Activated naive CD4-positive, alpha-beta T cell treated with anti-CD3 and anti-CD28 coated beads for 36 hours (primary cell): ENCODE data around the gene ACD. TPM values are rescaled to one million over a fixed set of nuclear protein-coding genes. Genes with fewer than 3 reads are reported as not detected.

Experiments used
- CTCF ChIA-PET: fragments of 350-600 bp; sonication (Branson Sonifier 250); formaldehyde crosslinking; loops from one replicate; lab custom pipeline; 2021; ENCODE audit warnings: antibody characterized with exemption; lab: Charles Lee
- DNase-seq: peaks from one replicate; pipeline ENCODE4 v3.0.0-alpha.2; 2020
- H3K27ac Mint-ChIP-seq: one replicate; pipeline ENCODE4 v1.8.0; 2021; ENCODE audit warnings: mild to moderate bottlenecking, mixed read lengths
- H3K27me3 Mint-ChIP-seq: one replicate; pipeline ENCODE4 v1.8.0; 2021; ENCODE audit warnings: low read depth, mixed read lengths
- H3K36me3 Mint-ChIP-seq: one replicate; pipeline ENCODE4 v1.8.0; 2021; ENCODE audit warnings: low read depth, mixed read lengths
- H3K4me1 Mint-ChIP-seq: one replicate; pipeline ENCODE4 v1.8.0; 2021; ENCODE audit warnings: low read depth, mixed read lengths
- H3K4me3 Mint-ChIP-seq: one replicate; pipeline ENCODE4 v1.8.0; 2021; ENCODE audit warnings: mild to moderate bottlenecking, moderate library complexity, mixed read lengths
- H3K9me3 Mint-ChIP-seq: one replicate; pipeline ENCODE4 v1.8.0; 2021; ENCODE audit warnings: mixed read lengths
- intact Hi-C: fragments of 100-400 bp; cut with micrococcal nuclease; formaldehyde crosslinking; loops from one replicate; pipeline ENCODE4 v1.15.1; 2023
- total RNA-seq, 2 experiments: library from RNA; stranded (reverse); gene quantifications; one replicate each; pipeline ENCODE4 v1.2.3, GENCODE V29; 2021

The ACD gene
- total RNA-seq, 2 experiments from 2014 or later, result 49.2 to 54.9 TPM

DNA sequence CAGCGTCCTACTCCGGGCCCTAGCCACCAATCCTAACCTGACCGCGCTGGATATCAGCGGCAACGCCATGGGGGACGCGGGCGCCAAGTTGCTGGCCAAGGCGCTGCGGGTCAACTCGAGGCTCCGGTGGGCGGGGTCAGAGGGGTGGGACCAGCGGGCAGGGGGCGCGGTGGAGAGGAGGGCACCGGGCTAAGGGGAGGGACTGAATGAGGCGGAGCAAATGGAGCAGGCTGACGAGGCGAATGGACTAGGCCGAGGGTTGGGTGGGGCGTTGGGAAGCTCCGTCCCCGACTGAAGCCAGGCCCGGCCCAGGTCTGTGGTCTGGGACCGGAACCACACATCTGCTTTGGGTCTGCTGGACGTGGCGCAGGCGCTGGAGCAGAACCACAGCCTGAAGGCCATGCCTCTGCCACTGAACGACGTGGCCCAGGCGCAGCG is 10.5 kb downstream of the ACD start:
- H3K27ac Mint-ChIP-seq, result no peak overlapping the region
- intact Hi-C loops, result no loop called here
- no peak for DNase-seq
- no peaks in the 10 kb centered on the region for H3K9me3 Mint-ChIP-seq
- no peaks in the 10 kb centered on the region for H3K27me3 Mint-ChIP-seq
- no peak overlapping the region for H3K4me3 Mint-ChIP-seq
- CTCF ChIA-PET, result interaction anchor here (0.6 to 3.8 kb wide), 3 partner anchors 9 to 103 kb away, joined by 3 to 10 read pairs (median 4); no protein-coding TSS in a partner anchor
- peaks cover 10% of the 10 kb centered on the region for H3K4me1 Mint-ChIP-seq
- peaks cover 28% of the 10 kb centered on the region for H3K36me3 Mint-ChIP-seq

DNA sequence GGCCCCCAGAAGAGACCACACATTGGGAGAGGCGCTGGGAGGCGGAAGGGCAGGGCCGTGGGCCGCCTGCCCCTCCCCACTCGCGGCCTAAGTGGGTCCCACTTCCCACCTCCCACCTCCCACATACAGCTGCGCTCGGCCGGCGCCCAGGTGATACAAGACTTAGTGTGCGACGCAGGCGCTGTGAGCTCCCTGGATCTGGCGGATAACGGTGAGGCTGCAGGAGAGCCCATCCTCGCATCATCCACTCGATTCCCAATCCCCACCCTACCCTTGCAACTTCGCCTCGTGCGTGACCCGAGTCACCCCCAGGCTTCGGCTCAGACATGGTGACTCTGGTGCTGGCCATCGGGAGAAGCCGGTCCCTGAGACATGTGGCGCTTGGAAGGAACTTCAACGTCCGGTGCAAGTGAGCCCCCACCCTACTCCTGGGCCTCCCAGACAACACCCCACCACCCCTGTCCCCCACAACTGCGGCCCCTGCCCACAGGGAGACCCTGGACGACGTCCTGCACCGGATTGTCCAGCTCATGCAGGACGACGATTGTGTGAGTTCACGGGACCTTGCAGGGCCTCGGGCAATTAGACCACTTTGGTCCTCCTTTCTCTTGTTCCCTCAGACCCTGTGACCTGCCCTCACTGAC is 11.2 kb downstream of the ACD start:
- Mint-ChIP-seq H3K36me3 (peaks cover 28% of the 10 kb centered on the region), H3K4me3 (no peak overlapping the region)

DNA sequence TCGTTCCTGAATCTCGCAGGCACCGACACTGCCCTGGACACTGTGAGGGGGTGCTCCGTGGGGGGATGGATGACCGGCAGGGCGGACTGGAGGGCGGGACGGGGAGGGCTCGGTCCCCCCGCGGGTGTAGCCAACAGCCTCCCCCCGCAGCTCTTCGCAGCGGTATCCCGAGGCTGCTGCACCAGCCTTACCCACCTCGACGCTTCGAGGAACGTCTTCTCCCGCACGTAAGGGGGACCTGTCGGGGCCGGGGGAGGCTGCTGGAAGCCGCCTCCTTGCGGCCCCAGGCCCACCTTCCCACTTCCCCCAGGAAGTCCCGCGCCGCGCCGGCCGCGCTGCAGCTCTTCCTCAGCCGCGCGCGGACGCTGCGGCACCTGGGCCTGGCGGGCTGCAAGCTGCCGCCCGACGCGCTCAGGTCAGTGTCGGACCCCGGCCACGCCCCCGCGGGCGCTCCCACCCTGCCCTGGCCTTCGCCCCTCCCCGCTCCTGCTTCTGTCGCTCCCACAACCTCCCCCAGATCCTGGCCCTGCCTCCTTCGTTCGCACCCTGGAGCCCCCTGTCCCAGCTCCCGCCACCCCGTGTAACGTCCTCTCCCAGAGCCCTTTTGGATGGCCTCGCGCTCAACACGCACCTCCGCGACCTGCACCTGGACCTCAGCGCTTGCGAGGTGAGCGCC is 11.8 kb downstream of the ACD start:
- CTCF ChIA-PET, result interaction anchor here (1.4 to 7.7 kb wide), 2 partner anchors 102 to 134 kb away, joined by 3 to 168 read pairs; no protein-coding TSS in a partner anchor
- H3K9me3 Mint-ChIP-seq, result no peaks in the 10 kb centered on the region
- no peak overlapping the region for H3K4me3 Mint-ChIP-seq
- peaks cover 28% of the 10 kb centered on the region for H3K36me3 Mint-ChIP-seq
- peaks cover 14% of the 10 kb centered on the region for H3K4me1 Mint-ChIP-seq
- intact Hi-C loops, result no loop called here
- H3K27ac Mint-ChIP-seq, result no peak overlapping the region
- no peaks in the 10 kb centered on the region for H3K27me3 Mint-ChIP-seq
- no peak for DNase-seq

More for the DNA sequence above, 11.2 kb downstream of the ACD start:
- DNase-seq, result no peak
- Mint-ChIP-seq H3K27me3 (no peaks in the 10 kb centered on the region), H3K27ac (no peak overlapping the region), H3K4me1 (peaks cover 14% of the 10 kb centered on the region), H3K9me3 (no peaks in the 10 kb centered on the region)
- intact Hi-C loops, result no loop called here
- CTCF ChIA-PET, result interaction anchor here (0.6 to 7.7 kb wide), 4 partner anchors 21 to 135 kb away, joined by 3 to 168 read pairs (median 6); no protein-coding TSS in a partner anchor

DNA sequence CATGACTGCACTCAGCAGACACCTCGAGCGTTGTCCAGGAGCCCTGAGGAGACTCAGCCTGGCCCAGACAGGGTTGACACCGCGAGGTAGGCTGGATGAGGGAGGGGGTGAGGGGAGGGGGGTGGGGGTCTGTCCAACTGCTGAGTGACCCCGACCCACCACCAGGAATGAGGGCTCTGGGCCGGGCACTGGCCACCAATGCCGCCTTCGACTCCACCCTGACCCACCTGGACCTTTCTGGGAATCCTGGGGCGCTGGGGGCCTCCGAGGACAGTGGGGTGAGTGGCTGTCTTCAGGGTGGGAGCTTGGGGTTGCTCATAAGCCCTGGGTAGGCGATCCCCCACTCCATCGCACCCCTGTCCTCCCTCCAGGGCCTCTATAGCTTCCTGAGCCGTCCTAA is 12.4 kb downstream of the ACD start:
- Mint-ChIP-seq H3K4me1 (peaks cover 14% of the 10 kb centered on the region), H3K27ac (no peak overlapping the region), H3K27me3 (no peaks in the 10 kb centered on the region), H3K36me3 (peaks cover 28% of the 10 kb centered on the region), H3K4me3 (no peak overlapping the region), H3K9me3 (no peaks in the 10 kb centered on the region)
- no peak for DNase-seq
- CTCF ChIA-PET, result interaction anchor here (1.4 to 7.7 kb wide), 2 partner anchors 102 to 134 kb away, joined by 3 to 168 read pairs; no protein-coding TSS in a partner anchor
- intact Hi-C loops, result no loop called here

DNA sequence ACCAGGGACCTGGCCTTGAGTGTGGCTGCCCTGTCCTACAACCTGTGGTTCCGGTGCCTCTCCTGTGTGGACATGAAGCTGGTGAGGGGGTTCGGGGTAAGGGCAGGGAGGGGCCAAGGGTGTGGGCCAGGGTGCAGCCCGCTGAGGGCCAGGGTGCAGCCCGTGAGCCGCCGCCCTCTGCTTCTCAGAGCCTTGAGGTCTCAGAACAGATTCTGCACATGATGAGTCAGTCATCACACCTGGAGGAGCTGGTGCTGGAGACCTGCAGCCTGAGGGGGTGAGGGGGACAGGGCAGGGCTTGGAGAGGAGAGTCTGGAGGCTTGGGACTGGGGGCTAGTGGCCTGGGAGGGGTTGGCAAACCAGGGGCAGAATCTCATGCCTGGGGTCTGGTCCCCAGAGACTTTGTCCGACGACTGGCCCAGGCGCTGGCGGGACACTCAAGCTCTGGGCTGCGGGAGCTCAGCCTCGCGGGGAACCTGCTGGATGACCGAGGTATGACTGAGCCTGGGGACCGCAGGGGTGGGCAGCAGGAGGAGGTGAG is 12.9 kb downstream of the ACD start:
- CTCF ChIA-PET, result interaction anchor here (6.2 to 7.7 kb wide), 2 partner anchors 101 to 126 kb away, joined by 84 to 168 read pairs; no protein-coding TSS in a partner anchor
- intact Hi-C loops, result no loop called here
- H3K4me1 Mint-ChIP-seq, result peaks cover 14% of the 10 kb centered on the region
- H3K4me3 Mint-ChIP-seq, result no peak overlapping the region
- no peak for DNase-seq
- no peaks in the 10 kb centered on the region for H3K9me3 Mint-ChIP-seq
- H3K36me3 Mint-ChIP-seq, result peaks cover 27% of the 10 kb centered on the region
- no peak overlapping the region for H3K27ac Mint-ChIP-seq
- H3K27me3 Mint-ChIP-seq, result no peaks in the 10 kb centered on the region

DNA sequence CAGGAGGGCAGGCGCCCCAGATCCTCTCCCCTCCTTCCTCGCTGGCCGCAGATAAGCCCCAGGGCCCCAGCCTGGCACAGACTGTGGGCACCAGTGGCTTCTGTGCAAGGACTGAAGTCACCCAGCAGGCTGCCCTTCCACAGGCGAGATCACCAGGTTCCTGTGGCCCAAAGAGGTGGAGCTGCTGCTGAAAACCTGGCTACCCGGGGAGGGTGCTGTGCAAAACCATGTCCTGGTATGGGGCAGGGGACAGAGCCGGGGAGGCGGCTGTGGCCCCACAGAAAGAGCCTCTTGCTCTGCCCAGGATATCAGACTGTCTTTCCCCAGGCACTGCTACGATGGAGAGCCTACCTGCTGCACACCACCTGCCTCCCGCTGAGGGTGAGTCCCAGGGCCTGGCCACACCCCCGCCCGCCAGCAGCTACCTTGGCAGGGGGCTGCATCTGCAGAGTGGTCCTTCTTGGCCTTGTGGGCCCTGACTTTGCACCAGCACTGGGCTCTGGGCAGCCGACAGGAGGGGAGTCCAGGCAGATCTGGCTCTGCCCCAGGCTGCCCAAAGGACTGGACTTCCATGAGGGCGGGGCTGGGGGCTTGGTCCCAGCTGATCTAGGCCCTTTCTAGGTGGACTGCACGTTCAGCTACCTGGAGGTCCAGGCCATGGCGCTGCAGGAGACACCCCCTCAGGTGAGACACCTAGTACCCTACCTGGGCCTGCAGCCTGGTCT is 14.5 kb downstream of the ACD start:
- H3K27me3 Mint-ChIP-seq, result no peaks in the 10 kb centered on the region
- peaks cover 18% of the 10 kb centered on the region for H3K36me3 Mint-ChIP-seq
- H3K9me3 Mint-ChIP-seq, result no peaks in the 10 kb centered on the region
- H3K27ac Mint-ChIP-seq, result peak overlapping the region; percentile 91
- intact Hi-C loops, result loop anchor here (1.0 kb wide), 3 partner anchors 15 to 164 kb away; partner anchors contain the start of genes ACD, ATP6V0D1 and PARD6A
- DNase-seq, result no peak
- peak overlapping the region; percentile 83 for H3K4me3 Mint-ChIP-seq
- H3K4me1 Mint-ChIP-seq, result peaks cover 13% of the 10 kb centered on the region
- CTCF ChIA-PET, result interaction anchor here (0.6 to 7.7 kb wide), 17 partner anchors 10 to 174 kb away, joined by 3 to 168 read pairs (median 7); partner anchors contain the start of genes ACD, CTCF and PARD6A

DNA sequence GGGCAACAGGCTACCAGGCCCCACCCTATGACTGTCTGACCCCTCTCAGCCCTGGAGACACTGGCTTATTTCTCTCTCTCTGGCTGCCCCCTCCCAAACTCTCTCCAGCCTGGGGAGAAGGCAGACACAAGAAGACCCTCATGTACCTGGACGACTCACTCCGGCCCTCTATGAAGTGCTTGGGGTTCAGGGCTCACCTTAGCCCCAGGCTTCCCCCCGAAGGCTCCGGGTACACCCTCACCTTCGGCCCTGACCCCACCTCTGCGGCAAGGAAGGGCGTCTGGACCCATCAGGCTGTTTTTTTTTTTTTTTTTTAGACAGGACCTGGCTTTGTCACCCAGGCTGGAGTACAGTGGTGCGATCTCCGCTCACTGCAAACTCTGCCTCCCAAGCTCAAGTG is 16.0 kb downstream of the ACD start:
- Mint-ChIP-seq H3K27ac (peak overlapping the region; percentile 82), H3K9me3 (no peaks in the 10 kb centered on the region), H3K36me3 (peaks cover 9% of the 10 kb centered on the region), H3K4me1 (peaks cover 9% of the 10 kb centered on the region), H3K27me3 (no peaks in the 10 kb centered on the region), H3K4me3 (peak overlapping the region; percentile 65)
- no peak for DNase-seq
- intact Hi-C loops, result loop anchor here (1.0 kb wide), 2 partner anchors 82 to 97 kb away; partner anchors contain the start of gene CTCF
- CTCF ChIA-PET, result interaction anchor here (0.6 to 7.7 kb wide), 24 partner anchors 10 to 200 kb away, joined by 3 to 168 read pairs (median 4); partner anchors contain the start of genes ACD, CTCF and PARD6A

DNA sequence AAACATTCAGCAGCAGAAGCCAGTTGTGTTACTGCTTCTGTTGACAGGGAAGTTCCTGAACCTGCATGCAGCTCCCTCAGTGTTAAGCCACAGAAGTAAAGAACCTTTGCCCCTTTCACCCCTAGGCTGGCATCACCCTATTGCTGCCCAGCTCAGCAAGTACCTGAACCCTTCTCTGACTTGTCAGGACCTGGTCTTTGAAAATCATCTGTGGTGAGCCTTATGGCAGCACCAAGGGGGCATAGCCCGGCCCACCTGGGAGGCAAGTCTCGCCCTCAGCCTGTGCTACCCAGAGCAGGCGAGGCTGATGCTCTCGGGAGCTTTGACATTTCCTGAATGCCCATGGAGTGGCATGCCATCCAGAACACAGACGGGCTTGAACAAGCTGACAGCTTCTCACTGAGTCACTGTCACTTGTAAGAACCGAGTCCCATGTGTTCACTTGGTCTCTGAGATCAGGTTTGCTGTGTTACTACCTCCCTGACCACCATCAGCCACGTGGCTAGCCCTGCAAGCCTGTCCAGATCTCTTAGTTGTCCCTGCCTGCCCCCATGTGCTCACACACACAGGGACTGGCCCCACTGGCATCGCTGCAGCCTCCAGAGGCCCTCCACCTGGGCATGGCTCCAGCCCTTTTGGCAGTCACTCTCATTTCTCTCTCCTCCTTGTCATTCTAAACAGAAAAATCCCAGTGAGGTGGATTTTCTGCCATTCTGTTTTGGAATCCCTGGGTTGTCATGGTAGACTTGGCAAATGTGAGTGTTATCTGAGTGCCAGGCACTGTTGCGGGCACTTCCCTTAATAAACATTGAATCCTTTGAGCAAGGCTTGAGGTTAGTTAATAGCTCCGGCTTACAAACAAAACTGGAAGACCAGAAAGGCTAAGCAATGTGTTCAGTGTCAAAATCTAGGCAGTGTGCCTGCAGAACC is 18.0 kb downstream of the ACD start:
- Mint-ChIP-seq H3K27ac (no peak overlapping the region), H3K4me1 (peaks cover 9% of the 10 kb centered on the region), H3K27me3 (no peaks in the 10 kb centered on the region), H3K4me3 (no peak overlapping the region), H3K36me3 (peaks cover 5% of the 10 kb centered on the region), H3K9me3 (no peaks in the 10 kb centered on the region)
- intact Hi-C loops, result no loop called here
- CTCF ChIA-PET, result interaction anchor here (0.7 to 7.7 kb wide), 5 partner anchors 73 to 917 kb away, joined by 3 to 168 read pairs (median 6); no protein-coding TSS in a partner anchor
- DNase-seq, result no peak

DNA sequence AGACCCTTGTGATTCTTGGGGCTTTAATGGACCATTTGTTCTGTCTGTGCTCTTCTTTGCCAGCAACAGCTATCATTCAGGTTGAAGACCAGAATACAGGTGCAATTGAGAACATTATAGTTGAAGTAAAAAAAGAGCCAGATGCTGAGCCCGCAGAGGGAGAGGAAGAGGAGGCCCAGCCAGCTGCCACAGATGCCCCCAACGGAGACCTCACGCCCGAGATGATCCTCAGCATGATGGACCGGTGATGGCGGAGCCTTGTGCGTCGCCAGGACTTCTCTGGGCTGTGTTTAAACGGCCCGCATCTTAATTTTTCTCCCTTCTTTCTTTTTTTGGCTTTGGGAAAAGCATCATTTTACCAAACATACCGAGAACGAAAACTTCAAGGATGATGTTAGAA is 22.4 kb downstream of the ACD start:
- Mint-ChIP-seq H3K9me3 (no peaks in the 10 kb centered on the region), H3K4me1 (no peaks in the 10 kb centered on the region), H3K4me3 (no peak overlapping the region), H3K27me3 (no peaks in the 10 kb centered on the region), H3K36me3 (peaks cover 13% of the 10 kb centered on the region), H3K27ac (no peak overlapping the region)
- CTCF ChIA-PET, result interaction anchor here (1.1 to 2.9 kb wide), 2 partner anchors 90 to 117 kb away, joined by 5 to 20 read pairs; no protein-coding TSS in a partner anchor
- intact Hi-C loops, result no loop called here
- DNase-seq, result no peak

DNA sequence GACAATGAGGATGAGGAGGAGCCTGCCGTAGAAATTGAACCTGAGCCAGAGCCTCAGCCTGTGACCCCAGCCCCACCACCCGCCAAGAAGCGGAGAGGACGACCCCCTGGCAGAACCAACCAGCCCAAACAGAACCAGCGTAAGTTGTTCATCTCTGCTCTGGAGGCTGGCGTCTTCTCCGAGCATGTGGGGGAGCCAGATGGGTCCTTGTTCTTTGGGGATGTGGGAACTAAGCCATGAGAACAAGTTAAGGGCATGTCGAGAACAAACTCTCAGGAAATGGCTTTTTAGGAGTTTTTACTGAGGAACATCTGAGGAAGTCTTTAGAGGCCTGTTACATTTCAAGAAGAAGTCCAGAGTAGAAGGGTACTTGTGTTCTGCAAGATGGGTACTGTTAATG is 23.3 kb downstream of the ACD start:
- no peaks in the 10 kb centered on the region for H3K27me3 Mint-ChIP-seq

More for the DNA sequence above, 23.3 kb downstream of the ACD start:
- Mint-ChIP-seq H3K36me3 (peaks cover 19% of the 10 kb centered on the region), H3K9me3 (no peaks in the 10 kb centered on the region), H3K27ac (peak overlapping the region; percentile 61), H3K4me1 (no peaks in the 10 kb centered on the region), H3K4me3 (no peak overlapping the region)
- CTCF ChIA-PET, result interaction anchor here (1.1 kb wide), 1 partner anchor 116 kb away, joined by 5 read pairs; no protein-coding TSS in a partner anchor
- DNase-seq, result no peak
- intact Hi-C loops, result no loop called here
